Colonic mucosa (tissue), 4 donors: ENCODE measurements around the gene BTBD8. TPM values are rescaled to one million over a fixed set of nuclear protein-coding genes. Genes with fewer than 3 reads are reported as not detected.

Experiments used
- DNase-seq: peaks from one replicate; pipeline ENCODE4 v3.0.0-alpha.2; 2020
- H3K27ac ChIP-seq: fragments of 200-600 bp; one replicate; pipeline ENCODE4 v1.8.0; 2021
- H3K27me3 ChIP-seq: fragments of 200-600 bp; one replicate; pipeline ENCODE4 v1.8.0; 2021
- H3K36me3 ChIP-seq: fragments of 200-600 bp; one replicate; pipeline ENCODE4 v1.8.0; 2021
- H3K4me1 ChIP-seq: fragments of 200-600 bp; one replicate; pipeline ENCODE4 v1.8.0; 2021; ENCODE audit warnings: mild to moderate bottlenecking
- H3K4me3 ChIP-seq: fragments of 200-600 bp; one replicate; pipeline ENCODE4 v1.8.0; 2021
- H3K9ac ChIP-seq, 2 donors: one replicate each; pipeline ENCODE4 v1.7.0; 2013; ENCODE audit warnings: control low read depth in 2 of 2, low read depth in 2 of 2, low read length in 2 of 2
- H3K9me3 ChIP-seq: fragments of 200-600 bp; one replicate; pipeline ENCODE4 v1.8.0; 2021
- intact Hi-C: fragments of 100-400 bp; cut with DNase I; formaldehyde crosslinking; loops from one replicate; pipeline ENCODE4 v1.14.1; 2022
- total RNA-seq, 2 donors: library from RNA; stranded (reverse); fragmentation: NEBNext Ultra II Directional in 1 of 2; extraction: Animal tissue kit (Norgen Biotek cat#: 25700) in 1 of 2; gene quantifications; one replicate each; pipeline ENCODE4 v1.2.1, GENCODE V29; 2021
- TF ChIP-seq, protein P1 (sequence below): fragments of 200-600 bp; IDR thresholded peaks from one replicate; pipeline ENCODE4 v1.8.0; 2022; ENCODE audit warnings: antibody characterized with exemption, mild to moderate bottlenecking
- donor health status: healthy.
- donor health status: DM: no; HTN: no; CAD: no.
- donor health status: DM: no; HTN: no; CAD: no.

BTBD8 gene
- total RNA-seq, 2 donors from 2014 or later = 3.1 to 4.1 TPM

DNA sequence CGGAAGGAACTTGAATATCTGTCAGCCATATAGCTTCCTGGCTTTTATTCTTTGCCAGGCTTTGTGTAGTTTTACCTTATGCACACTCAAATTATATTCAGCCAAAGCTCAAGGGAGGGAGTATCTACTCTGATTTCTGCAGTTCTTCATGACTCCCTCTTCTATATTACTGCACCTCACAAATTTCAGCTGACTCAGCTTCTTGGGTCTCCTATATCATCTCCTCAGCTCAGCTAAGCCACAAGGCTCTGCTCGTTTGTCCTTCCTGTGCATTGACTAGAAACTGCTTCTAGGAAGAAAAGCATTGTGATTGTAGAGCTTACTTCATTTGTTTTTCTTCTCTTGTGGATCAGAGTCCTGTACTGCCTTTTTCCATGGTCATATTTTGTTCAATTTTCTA, 37.4 kb downstream of the BTBD8 start:
- Histone ChIP-seq H3K36me3 (no peaks in the 10 kb centered on the region), H3K27me3 (no peaks in the 10 kb centered on the region), H3K4me3 (no peak overlapping the region), H3K9ac (no peak overlapping the region), H3K4me1 (no peaks in the 10 kb centered on the region), H3K9me3 (no peaks in the 10 kb centered on the region), H3K27ac (no peak overlapping the region)
- intact Hi-C loops = no loop called here
- TF ChIP-seq, protein P1, sequence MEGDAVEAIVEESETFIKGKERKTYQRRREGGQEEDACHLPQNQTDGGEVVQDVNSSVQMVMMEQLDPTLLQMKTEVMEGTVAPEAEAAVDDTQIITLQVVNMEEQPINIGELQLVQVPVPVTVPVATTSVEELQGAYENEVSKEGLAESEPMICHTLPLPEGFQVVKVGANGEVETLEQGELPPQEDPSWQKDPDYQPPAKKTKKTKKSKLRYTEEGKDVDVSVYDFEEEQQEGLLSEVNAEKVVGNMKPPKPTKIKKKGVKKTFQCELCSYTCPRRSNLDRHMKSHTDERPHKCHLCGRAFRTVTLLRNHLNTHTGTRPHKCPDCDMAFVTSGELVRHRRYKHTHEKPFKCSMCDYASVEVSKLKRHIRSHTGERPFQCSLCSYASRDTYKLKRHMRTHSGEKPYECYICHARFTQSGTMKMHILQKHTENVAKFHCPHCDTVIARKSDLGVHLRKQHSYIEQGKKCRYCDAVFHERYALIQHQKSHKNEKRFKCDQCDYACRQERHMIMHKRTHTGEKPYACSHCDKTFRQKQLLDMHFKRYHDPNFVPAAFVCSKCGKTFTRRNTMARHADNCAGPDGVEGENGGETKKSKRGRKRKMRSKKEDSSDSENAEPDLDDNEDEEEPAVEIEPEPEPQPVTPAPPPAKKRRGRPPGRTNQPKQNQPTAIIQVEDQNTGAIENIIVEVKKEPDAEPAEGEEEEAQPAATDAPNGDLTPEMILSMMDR = no peak
- DNase-seq = no peak

DNA sequence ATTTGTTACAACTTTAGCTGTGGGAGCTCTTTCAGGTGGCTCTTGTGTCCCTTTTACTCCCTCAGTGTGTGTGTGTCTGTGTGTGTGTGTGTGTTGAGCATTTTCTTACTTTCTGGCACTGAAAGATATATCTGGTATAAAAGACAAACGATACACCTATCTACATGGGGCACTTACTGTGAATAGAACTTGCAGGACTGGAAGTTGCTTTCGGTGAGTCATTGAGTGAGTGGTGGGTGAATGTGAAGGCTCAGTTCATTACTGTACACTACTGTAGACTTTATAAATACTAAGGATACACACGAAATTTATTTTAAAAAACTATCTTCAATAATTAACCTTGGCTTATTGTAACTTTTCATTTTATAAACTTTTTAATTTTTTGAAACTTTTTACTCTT, 38.7 kb downstream of the BTBD8 start:
- H3K4me3 ChIP-seq = no peak overlapping the region
- no peak overlapping the region for H3K9ac ChIP-seq
- H3K9me3 ChIP-seq = no peaks in the 10 kb centered on the region
- H3K27me3 ChIP-seq = no peaks in the 10 kb centered on the region
- intact Hi-C loops = no loop called here
- no peaks in the 10 kb centered on the region for H3K36me3 ChIP-seq
- no peak for DNase-seq
- H3K27ac ChIP-seq = no peak overlapping the region
- TF ChIP-seq, protein P1 = no peak
- no peaks in the 10 kb centered on the region for H3K4me1 ChIP-seq

DNA sequence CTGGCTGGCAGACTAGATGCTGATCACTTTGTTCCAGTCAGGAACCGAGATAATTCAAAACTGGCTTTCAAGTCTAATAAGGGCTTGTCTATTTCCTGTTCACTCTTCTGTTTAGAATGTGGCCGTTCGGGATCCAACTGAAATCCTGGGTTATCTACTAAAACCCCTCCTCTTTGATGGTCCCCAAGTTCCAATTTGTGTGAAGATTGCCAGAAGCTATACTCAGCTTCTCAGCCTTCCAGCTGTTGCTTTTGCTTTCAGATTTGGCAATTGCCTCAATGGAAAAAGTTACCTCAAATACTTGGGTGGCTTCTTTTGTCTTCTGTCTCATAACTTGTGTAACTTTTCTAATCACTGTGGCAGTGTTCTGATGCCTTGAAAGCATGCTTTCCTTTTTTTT, 43.7 kb downstream of the BTBD8 start:
- H3K4me3 ChIP-seq = no peak overlapping the region
- no peaks in the 10 kb centered on the region for H3K9me3 ChIP-seq
- intact Hi-C loops = no loop called here
- no peaks in the 10 kb centered on the region for H3K36me3 ChIP-seq
- H3K27me3 ChIP-seq = no peaks in the 10 kb centered on the region
- TF ChIP-seq, protein P1 = no peak
- no peak overlapping the region for H3K9ac ChIP-seq
- H3K4me1 ChIP-seq = no peaks in the 10 kb centered on the region
- H3K27ac ChIP-seq = no peak overlapping the region
- no peak for DNase-seq

DNA sequence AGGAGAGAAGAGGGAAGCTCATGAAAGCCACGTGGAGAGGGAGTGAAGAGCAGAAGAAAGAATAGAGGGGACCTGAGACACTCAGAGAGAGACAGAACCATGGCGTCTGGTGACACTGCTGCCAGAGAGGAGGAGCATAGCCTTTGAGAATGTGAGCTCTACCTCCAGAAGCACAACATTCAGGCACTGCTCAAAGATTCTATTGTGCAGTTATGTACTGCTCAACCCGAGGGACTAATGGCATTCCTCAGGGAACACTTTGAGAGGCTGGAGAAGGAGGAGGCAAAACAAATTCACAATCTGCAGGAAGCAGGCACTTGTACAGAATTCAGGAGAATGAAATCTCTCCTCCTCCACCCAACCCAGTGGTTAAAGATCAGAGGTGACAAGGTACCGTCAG, 45.1 kb downstream of the BTBD8 start:
- no peak for DNase-seq
- no peaks in the 10 kb centered on the region for H3K27me3 ChIP-seq
- no peak overlapping the region for H3K4me3 ChIP-seq
- H3K4me1 ChIP-seq = no peaks in the 10 kb centered on the region
- no peaks in the 10 kb centered on the region for H3K36me3 ChIP-seq
- TF ChIP-seq, protein P1 = no peak
- no peak overlapping the region for H3K9ac ChIP-seq
- intact Hi-C loops = no loop called here
- no peaks in the 10 kb centered on the region for H3K9me3 ChIP-seq
- H3K27ac ChIP-seq = no peak overlapping the region

DNA sequence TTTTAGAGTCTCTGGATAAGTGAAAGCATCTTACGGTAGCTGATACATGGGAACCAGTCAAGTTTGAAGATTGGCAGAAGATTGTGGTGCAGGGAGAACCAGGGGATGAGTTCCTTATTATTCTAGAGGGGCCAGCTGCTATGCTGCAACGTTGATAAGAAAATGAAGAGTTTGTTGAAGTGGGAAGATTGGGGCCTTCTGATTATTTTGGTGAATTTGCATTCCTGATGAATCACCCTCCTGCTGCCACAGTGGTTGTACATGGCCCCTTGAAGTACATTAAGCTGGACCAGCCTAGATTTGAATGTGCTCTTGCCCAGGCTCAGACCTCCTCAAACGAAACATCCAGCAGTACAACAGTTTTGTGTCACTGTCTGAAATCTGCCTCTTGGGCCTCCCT, 45.9 kb downstream of the BTBD8 start:
- intact Hi-C loops = no loop called here
- no peak for DNase-seq
- H3K36me3 ChIP-seq = no peaks in the 10 kb centered on the region
- no peaks in the 10 kb centered on the region for H3K4me1 ChIP-seq
- no peaks in the 10 kb centered on the region for H3K27me3 ChIP-seq
- H3K27ac ChIP-seq = no peak overlapping the region
- TF ChIP-seq, protein P1 = no peak
- no peaks in the 10 kb centered on the region for H3K9me3 ChIP-seq
- no peak overlapping the region for H3K4me3 ChIP-seq
- H3K9ac ChIP-seq = no peak overlapping the region

DNA sequence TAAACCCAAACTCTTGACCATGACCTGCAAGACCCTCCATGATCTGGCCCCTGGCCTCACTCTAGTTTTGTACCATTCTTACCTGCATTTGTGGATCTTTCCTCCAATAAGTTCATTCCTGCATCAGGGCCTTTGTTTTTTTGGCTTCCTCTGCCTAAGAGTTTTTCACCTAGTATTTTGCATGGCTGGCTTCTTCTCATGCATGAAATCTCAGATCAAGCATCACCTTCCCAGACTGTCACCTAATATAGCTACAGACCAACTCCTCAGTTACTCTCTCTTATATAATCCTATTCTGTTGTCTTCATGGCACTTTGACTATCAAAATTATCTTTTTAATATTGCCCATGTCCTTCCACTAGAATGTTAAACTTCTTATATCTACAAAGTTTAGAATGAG, 54.2 kb downstream of the BTBD8 start:
- no peaks in the 10 kb centered on the region for H3K27me3 ChIP-seq
- no peak overlapping the region for H3K27ac ChIP-seq
- H3K4me3 ChIP-seq = no peak overlapping the region
- no peak overlapping the region for H3K9ac ChIP-seq
- H3K4me1 ChIP-seq = no peaks in the 10 kb centered on the region
- no peaks in the 10 kb centered on the region for H3K9me3 ChIP-seq
- intact Hi-C loops = no loop called here
- DNase-seq = no peak
- TF ChIP-seq, protein P1 = no peak
- no peaks in the 10 kb centered on the region for H3K36me3 ChIP-seq
